ENCODE results near the gene RGL2.
A peak's percentile ranks its signal among the peaks of the same experiment; 100 is the strongest.
"Not testable (repeated sequence)": the region's sequence is repeated elsewhere in the genome, so short reads cannot be mapped to it uniquely, and the experiment has no call there.

RGL2 gene

DNA sequence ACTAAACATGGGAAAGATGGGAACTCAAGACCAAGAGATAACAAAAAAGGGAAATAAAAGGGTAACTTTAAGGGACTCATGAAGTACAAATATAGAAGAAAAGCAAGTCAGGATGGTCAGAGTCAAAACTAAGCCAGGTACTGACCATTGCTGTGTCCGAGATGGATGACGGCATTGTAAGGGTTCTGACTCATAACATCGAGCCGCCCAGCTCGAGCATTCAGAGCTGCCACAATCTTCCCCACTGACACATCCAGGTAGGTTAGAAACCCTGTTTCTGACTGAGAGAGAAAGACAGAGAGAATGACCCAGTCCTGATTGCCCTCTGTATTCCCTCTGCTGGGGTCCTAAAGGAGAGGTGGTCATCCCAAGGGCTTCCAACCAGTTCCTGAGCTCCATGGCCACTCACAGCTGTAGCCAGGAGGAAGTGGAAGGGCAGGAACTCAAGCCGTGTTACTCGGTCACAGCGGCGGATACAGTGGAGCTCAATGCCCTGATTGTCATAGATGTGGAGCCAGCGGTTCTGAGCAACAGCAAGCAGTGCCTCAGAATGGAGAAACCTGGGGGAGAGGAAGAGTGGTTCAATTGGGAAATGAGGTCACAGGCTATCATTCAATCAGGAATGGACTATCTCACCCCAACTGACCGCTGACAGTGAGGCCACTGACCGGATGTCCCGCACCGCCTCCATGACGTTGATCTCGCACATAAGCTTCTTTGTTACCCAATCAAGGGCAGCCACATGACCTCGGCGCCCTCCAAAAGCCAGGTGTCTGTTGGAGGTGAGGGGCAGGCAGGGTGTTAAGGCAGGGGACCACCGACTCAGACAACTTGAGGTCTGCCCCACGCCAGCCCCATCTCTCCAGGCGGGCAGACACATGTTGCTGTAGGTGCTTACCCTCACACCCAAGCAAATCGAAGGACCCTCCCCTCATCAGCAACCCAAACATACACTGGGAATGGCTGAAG lies 11.5 kb downstream of the RGL2 start:
- no peak for DNase-seq (ENCODE audit: low read depth)
- H3K4me3 ChIP-seq (ENCODE audit: low read depth, low read length), result no peak overlapping the region
- TF ChIP-seq, protein P1, sequence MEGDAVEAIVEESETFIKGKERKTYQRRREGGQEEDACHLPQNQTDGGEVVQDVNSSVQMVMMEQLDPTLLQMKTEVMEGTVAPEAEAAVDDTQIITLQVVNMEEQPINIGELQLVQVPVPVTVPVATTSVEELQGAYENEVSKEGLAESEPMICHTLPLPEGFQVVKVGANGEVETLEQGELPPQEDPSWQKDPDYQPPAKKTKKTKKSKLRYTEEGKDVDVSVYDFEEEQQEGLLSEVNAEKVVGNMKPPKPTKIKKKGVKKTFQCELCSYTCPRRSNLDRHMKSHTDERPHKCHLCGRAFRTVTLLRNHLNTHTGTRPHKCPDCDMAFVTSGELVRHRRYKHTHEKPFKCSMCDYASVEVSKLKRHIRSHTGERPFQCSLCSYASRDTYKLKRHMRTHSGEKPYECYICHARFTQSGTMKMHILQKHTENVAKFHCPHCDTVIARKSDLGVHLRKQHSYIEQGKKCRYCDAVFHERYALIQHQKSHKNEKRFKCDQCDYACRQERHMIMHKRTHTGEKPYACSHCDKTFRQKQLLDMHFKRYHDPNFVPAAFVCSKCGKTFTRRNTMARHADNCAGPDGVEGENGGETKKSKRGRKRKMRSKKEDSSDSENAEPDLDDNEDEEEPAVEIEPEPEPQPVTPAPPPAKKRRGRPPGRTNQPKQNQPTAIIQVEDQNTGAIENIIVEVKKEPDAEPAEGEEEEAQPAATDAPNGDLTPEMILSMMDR (IDR thresholded peaks at IDR 0.05; ENCODE audit: insufficient read depth, low read depth, low read length, missing control alignments), result no peak

DNA sequence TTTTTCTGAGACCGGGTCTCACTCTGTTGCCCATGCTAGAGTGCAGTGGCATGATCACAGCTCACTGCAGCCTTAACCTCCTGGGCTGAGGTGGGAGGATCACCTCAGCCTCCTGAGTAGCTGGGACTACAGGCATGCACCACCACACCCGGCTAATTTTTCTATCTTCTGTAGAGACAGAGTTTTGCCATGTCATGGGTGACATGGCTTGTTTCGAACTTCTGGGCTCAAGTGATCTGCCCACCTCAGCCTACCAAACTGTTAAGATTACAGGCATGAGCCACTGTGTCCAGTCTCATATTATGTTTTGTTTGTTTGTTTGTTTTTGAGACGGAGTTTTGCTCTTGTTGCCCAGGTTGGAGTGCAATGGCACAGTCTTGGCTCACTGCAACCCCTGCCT lies 13.5 kb downstream of the RGL2 start:
- H3K4me3 ChIP-seq (ENCODE audit: low read depth, low read length); DNase-seq (ENCODE audit: low read depth): not testable (repeated sequence)

DNA sequence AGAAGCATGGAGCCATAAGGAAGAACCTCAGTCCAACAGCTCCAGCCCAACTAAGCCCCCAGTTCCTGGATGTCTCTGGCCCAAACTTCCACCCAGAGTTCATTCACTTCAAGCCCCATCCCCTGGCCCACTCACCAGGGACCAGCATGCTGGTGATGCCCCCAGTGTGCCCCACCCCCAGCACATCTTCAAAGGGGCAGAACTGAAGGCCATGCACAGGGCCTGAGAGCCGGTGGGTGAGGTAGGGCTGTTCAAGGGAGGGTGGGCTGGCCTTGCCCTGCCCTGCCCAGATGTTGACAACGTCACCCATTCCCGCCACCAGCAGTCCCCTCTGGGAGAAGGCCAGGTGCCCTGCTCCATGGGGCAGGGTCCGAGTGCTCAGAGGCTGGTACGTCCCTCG lies 18.2 kb downstream of the RGL2 start:
- H3K4me3 ChIP-seq (ENCODE audit: low read depth, low read length), result no peak overlapping the region
- DNase-seq (ENCODE audit: low read depth), result no peak
- TF ChIP-seq, protein P1 (IDR thresholded peaks at IDR 0.05; ENCODE audit: insufficient read depth, low read depth, low read length, missing control alignments), result no peak

DNA sequence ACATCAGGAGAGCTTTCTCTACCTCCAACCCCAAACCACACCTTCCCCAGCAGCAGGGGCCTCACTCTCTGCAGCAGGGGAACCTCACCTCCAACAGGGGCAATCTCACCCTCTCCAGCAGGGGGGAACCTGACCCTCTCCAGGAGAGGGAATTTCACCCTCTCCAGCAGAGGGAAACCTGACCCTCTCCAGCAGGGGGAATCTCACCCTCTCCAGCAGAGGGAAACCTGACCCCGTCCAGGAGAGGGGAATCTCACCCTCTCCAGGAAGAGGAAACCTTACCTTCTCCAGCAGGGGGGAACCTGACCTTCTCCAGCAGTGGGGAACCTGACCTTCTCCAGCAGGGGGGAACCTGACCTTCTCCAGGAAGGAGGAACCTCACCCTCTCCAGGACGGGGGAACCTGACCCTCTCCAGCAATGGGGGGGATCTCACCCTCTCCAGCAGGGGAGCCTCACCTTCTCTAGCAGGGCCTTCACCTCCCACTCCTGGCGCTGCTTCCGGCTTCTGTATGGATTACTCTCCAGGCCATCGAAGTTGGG lies 18.7 kb downstream of the RGL2 start:
- TF ChIP-seq, protein P1 (IDR thresholded peaks at IDR 0.05; ENCODE audit: insufficient read depth, low read depth, low read length, missing control alignments), result peak; percentile 35
- DNase-seq (ENCODE audit: low read depth), result peak; percentile 45

DNA sequence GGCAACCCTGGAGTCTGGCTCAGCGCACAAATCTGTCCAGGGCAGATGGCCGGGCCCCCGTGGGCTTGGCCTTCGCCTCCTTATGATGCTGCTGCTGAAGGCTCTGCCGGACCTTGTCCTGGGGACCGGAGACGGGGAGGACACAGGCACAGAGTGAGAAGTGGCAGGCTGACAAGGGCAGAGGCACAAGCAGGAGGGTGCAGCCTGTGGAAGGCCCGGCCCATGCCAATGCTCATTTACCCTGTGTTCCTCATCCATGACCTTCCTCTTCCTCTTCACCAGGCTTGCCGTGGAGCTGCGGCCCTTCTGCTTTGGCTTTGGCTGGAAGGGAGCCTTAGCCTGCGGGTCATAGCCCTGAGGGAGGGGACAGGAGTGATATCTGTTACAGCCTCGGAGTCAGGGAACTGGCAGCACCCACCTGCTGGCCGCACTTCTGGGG lies 19.5 kb downstream of the RGL2 start:
- H3K4me3 ChIP-seq (ENCODE audit: low read depth, low read length), result no peak overlapping the region
- DNase-seq (ENCODE audit: low read depth), result no peak
- TF ChIP-seq, protein P1 (IDR thresholded peaks at IDR 0.05; ENCODE audit: insufficient read depth, low read depth, low read length, missing control alignments), result no peak

More for the DNA sequence above, 18.7 kb downstream of the RGL2 start:
- H3K4me3 ChIP-seq (ENCODE audit: low read depth, low read length), result no peak overlapping the region

DNA sequence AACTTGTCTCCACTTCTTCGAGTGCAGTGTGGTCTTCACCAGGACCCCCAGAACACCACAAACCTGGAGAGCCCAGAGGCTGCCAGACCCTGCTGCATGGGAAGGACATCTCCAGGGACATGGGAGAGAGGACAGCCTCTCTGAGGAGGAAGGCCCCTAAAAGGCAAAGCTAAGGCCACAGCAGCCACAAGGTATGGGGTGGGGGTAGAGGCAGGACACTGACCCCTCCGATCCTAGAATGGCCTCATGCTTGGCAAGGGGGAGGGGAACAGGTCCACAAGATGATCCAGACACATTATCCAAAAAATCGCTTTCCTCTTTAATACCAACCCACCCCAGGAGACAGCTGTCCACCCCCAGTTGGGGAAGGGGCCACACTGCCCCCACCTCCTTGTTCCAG lies 19.9 kb downstream of the RGL2 start:
- no peak for DNase-seq (ENCODE audit: low read depth)
- TF ChIP-seq, protein P1 (IDR thresholded peaks at IDR 0.05; ENCODE audit: insufficient read depth, low read depth, low read length, missing control alignments), result no peak
- H3K4me3 ChIP-seq (ENCODE audit: low read depth, low read length), result no peak overlapping the region

DNA sequence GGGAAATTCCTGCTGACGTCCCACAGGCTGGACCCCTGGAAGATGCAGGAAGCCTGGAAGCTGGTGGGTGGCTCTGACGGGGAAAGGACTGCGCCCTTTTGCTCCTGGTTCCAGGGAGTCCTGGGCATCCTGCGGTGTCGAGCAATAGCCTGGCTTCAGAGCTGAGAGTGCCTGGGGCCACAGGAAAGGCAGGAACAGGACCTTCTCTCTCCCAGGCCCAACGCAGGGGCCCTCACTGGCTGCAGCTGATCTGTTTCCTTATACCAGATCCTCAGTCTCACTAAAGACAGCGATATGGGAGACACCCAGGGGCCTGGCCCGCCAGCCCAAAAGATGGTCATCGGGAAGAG lies 20.4 kb downstream of the RGL2 start:
- TF ChIP-seq, protein P1 (IDR thresholded peaks at IDR 0.05; ENCODE audit: insufficient read depth, low read depth, low read length, missing control alignments), result no peak
- no peak for DNase-seq (ENCODE audit: low read depth)
- peak overlapping the region; percentile 90 for H3K4me3 ChIP-seq (ENCODE audit: low read depth, low read length)

Measured in GM12865 (cell line).